IMR-90 (cell line): ENCODE measurements around the gene MYO7B. TPM values are rescaled to one million over a fixed set of nuclear protein-coding genes. Genes with fewer than 3 reads are reported as not detected.

Experiments
- ATAC-seq: fragments of 200-7000 bp; cut with Tn5 transposase; 2 replicates; pipeline ENCODE4 v1.9.1; 2020; ENCODE audit warnings: low read depth, mild to moderate bottlenecking, moderate library complexity
- BruUV-seq: library from RNA; stranded (reverse); fragments of 400-500 nt; replicated peaks from 2 replicates; lab custom pipeline; 2021; lab: Mats Ljungman, UMichigan
- CTCF ChIA-PET: fragments of 300-600 bp; formaldehyde crosslinking; extraction: SDS; loops from one replicate; lab custom pipeline; 2021; ENCODE audit warnings: antibody characterized with exemption; lab: Yijun Ruan, JAX
- POLR2A ChIA-PET: fragments of 300-600 bp; sonication (Branson Sonifier 250); formaldehyde crosslinking; loops from one replicate; lab custom pipeline; 2022; ENCODE audit warnings: antibody characterized with exemption; ENCODE audit not compliant: unreplicated experiment; lab: Charles Lee
- DNase-seq: peaks from one replicate; pipeline ENCODE4 v3.0.0; 2013
- H2AFZ ChIP-seq: replicated peaks from 2 replicates; pipeline ENCODE3; 2013; ENCODE audit warnings: low read length, mild to moderate bottlenecking; ENCODE audit not compliant: poor library complexity
- H2AK5ac ChIP-seq: 2 replicates; pipeline ENCODE4 v1.6.1; 2013; ENCODE audit warnings: low read depth, low read length, inconsistent platforms
- H2AK9ac ChIP-seq: replicated peaks from 2 replicates; pipeline ENCODE3; 2013; ENCODE audit warnings: mild to moderate bottlenecking, low read depth, low read length, moderate library complexity; ENCODE audit not compliant: poor library complexity
- H2BK120ac ChIP-seq: 2 replicates; pipeline ENCODE4 v1.6.1; 2013; ENCODE audit warnings: low read depth, low read length, inconsistent platforms
- H2BK15ac ChIP-seq: 3 replicates; pipeline ENCODE4 v1.6.1; 2013; ENCODE audit warnings: low read depth, low read length, inconsistent platforms
- H2BK20ac ChIP-seq: 2 replicates; pipeline ENCODE4 v1.6.1; 2013; ENCODE audit warnings: low read depth, mild to moderate bottlenecking, inconsistent platforms, low read length, moderate library complexity
- H2BK5ac ChIP-seq: 2 replicates; pipeline ENCODE4 v1.6.1; 2013; ENCODE audit warnings: mild to moderate bottlenecking, low read depth, low read length, inconsistent platforms; ENCODE audit not compliant: poor library complexity, severe bottlenecking
- H3K14ac ChIP-seq: replicated peaks from 2 replicates; pipeline ENCODE4 v1.6.1; 2013; ENCODE audit warnings: low read depth, low read length, inconsistent platforms
- H3K18ac ChIP-seq: 2 replicates; pipeline ENCODE4 v1.6.1; 2013; ENCODE audit warnings: low read depth, low read length, control low read depth
- H3K23ac ChIP-seq: 2 replicates; pipeline ENCODE4 v1.6.1; 2013; ENCODE audit warnings: low read depth, low read length, inconsistent platforms
- H3K27ac ChIP-seq: 2 replicates; pipeline ENCODE4 v1.5.1; 2013; ENCODE audit warnings: mild to moderate bottlenecking, control low read depth, low read length; ENCODE audit not compliant: insufficient read depth
- H3K27me3 ChIP-seq: 2 replicates; pipeline ENCODE4 v1.6.1; 2013; ENCODE audit warnings: low read length; ENCODE audit not compliant: control insufficient read depth, insufficient read depth
- H3K36me3 ChIP-seq: 2 replicates; pipeline ENCODE4 v1.6.1; 2013; ENCODE audit warnings: low read length, mixed read lengths; ENCODE audit not compliant: control insufficient read depth, insufficient read depth
- H3K4ac ChIP-seq: 2 replicates; pipeline ENCODE4 v1.6.1; 2013; ENCODE audit warnings: low read depth, low read length, inconsistent platforms
- H3K4me1 ChIP-seq: 2 replicates; pipeline ENCODE4 v1.6.1; 2013; ENCODE audit warnings: low read length, mixed read lengths; ENCODE audit not compliant: control insufficient read depth, insufficient read depth
- H3K4me2 ChIP-seq: 2 replicates; pipeline ENCODE4 v1.6.1; 2013; ENCODE audit warnings: low read depth, mild to moderate bottlenecking, control low read depth, low read length, moderate library complexity
- H3K4me3 ChIP-seq: 2 replicates; pipeline ENCODE4 v1.5.1; 2013; ENCODE audit warnings: low read depth, mild to moderate bottlenecking, control low read depth, low read length, moderate library complexity; ENCODE audit not compliant: insufficient read depth
- H3K56ac ChIP-seq: 2 replicates; pipeline ENCODE4 v1.6.1; 2013; ENCODE audit warnings: low read length, inconsistent platforms; ENCODE audit not compliant: insufficient read depth; ENCODE audit errors: extremely low read depth
- H3K79me1 ChIP-seq, 2 experiments: 2 replicates each; pipeline ENCODE4 v1.6.1; 2013; ENCODE audit warnings: low read length in 2 of 2, inconsistent platforms in 1 of 2, low read depth in 1 of 2
- H3K9ac ChIP-seq: 2 replicates; pipeline ENCODE4 v1.6.1; 2013; ENCODE audit warnings: low read depth, low read length, control low read depth
- H3K9me1 ChIP-seq: 2 replicates; pipeline ENCODE4 v1.6.1; 2013; ENCODE audit warnings: low read length, inconsistent platforms; ENCODE audit not compliant: insufficient read depth
- H3K9me3 ChIP-seq: 2 replicates; pipeline ENCODE4 v1.6.1; 2013; ENCODE audit warnings: low read length; ENCODE audit not compliant: control insufficient read depth, insufficient read depth
- H4K20me1 ChIP-seq: 2 replicates; pipeline ENCODE4 v1.6.1; 2013; ENCODE audit warnings: low read length, inconsistent platforms; ENCODE audit not compliant: insufficient read depth
- H4K5ac ChIP-seq: 2 replicates; pipeline ENCODE4 v1.6.1; 2013; ENCODE audit warnings: mild to moderate bottlenecking, low read depth, low read length, control low read depth
- H4K8ac ChIP-seq, 2 experiments: 2 replicates each; pipeline ENCODE4 v1.6.1; 2013; ENCODE audit warnings: low read depth in 2 of 2, low read length in 2 of 2, control low read depth in 1 of 2, inconsistent platforms in 1 of 2
- H4K91ac ChIP-seq: 2 replicates; pipeline ENCODE4 v1.6.1; 2013; ENCODE audit warnings: low read depth, low read length, inconsistent platforms; ENCODE audit not compliant: insufficient read depth
- BHLHE40 ChIP-seq: fragments of 150-350 bp; IDR thresholded peaks from 2 replicates; pipeline ENCODE4 v1.6.1; 2016; ENCODE audit warnings: mild to moderate bottlenecking, low read depth, low read length
- CEBPB ChIP-seq: IDR thresholded peaks from 2 replicates; pipeline ENCODE4 v1.6.1; 2012; ENCODE audit warnings: low read depth, low read length, improper control_type of control experiment
- CHD1 ChIP-seq: IDR thresholded peaks from 2 replicates; pipeline ENCODE4 v1.6.1; 2012; ENCODE audit warnings: low read depth, low read length, improper control_type of control experiment
- MAFK ChIP-seq: IDR thresholded peaks from 2 replicates; pipeline ENCODE4 v1.6.1; 2012; ENCODE audit warnings: low read depth, low read length, improper control_type of control experiment
- MAZ ChIP-seq: IDR thresholded peaks from 2 replicates; pipeline ENCODE4 v1.6.1; 2012; ENCODE audit warnings: low read depth, mild to moderate bottlenecking, low read length, improper control_type of control experiment, moderate library complexity, borderline replicate concordance
- MXI1 ChIP-seq: IDR thresholded peaks from 2 replicates; pipeline ENCODE4 v1.6.1; 2012; ENCODE audit warnings: low read depth, mild to moderate bottlenecking, low read length, moderate library complexity, borderline replicate concordance
- NFE2L2 ChIP-seq: fragments of 150-350 bp; IDR thresholded peaks from 2 replicates; pipeline ENCODE4 v1.6.1; 2016; ENCODE audit warnings: low read depth, mild to moderate bottlenecking, low read length
- POLR2A ChIP-seq: IDR thresholded peaks from 2 replicates; pipeline ENCODE4 v1.6.1; 2012; ENCODE audit warnings: mild to moderate bottlenecking, low read depth, low read length
- RAD21 ChIP-seq: IDR thresholded peaks from 2 replicates; pipeline ENCODE4 v1.6.1; 2012; ENCODE audit warnings: low read length, improper control_type of control experiment
- RCOR1 ChIP-seq: IDR thresholded peaks from 2 replicates; pipeline ENCODE4 v1.6.1; 2012; ENCODE audit warnings: mild to moderate bottlenecking, low read length, improper control_type of control experiment; ENCODE audit not compliant: insufficient replicate concordance
- RFX5 ChIP-seq: IDR thresholded peaks from 2 replicates; pipeline ENCODE4 v1.8.0; 2012; ENCODE audit warnings: low read depth, mild to moderate bottlenecking, low read length, moderate library complexity
- SMC3 ChIP-seq: fragments of 150-350 bp; IDR thresholded peaks from 2 replicates; pipeline ENCODE4 v1.6.1; 2016; ENCODE audit warnings: low read depth, mild to moderate bottlenecking, antibody characterized with exemption, low read length, moderate library complexity
- WGBS, 2 experiments: methylation state at CpG; one replicate each; pipeline versions ENCODE4 v1.1.5 to v1.1.7; 2013; ENCODE audit warnings: missing lambda C conversion rate in 2 of 2; ENCODE audit not compliant: insufficient read length in 1 of 2; ENCODE audit errors: extremely low coverage in 2 of 2; 5-methylcytosine and 5-hydroxymethylcytosine counted together
- dilution Hi-C: fragments of 300-500 bp; cut with HindIII; formaldehyde crosslinking; loops from one replicate; pipeline ENCODE4 v1.14.3; 2018; ENCODE audit warnings: low sequenced_read_pairs; ENCODE audit not compliant: unreplicated experiment
- in situ Hi-C: fragments of 300-500 bp; cut with MboI; formaldehyde crosslinking; loops from 3 replicates; pipeline ENCODE4 v1.14.3; 2019; ENCODE audit warnings: low sequenced_read_pairs, inconsistent platforms, mixed read lengths
- intact Hi-C: fragments of 100-400 bp; cut with micrococcal nuclease; formaldehyde crosslinking; loops from 2 replicates; pipeline ENCODE4 v1.10.0; 2022
- polyA plus RNA-seq, 3 experiments: library from polyadenylated mRNA; depleted of rRNA; stranded (reverse); fragments of >200 nt; gene quantifications; 2 replicates each; pipeline ENCODE4 v1.2.3, GENCODE V29; 2012; ENCODE audit warnings: low replicate concordance in 1 of 3
- total RNA-seq: library from RNA; depleted of rRNA; stranded (reverse); fragments of >200 nt; gene quantifications from 2 replicates; pipeline ENCODE4 v1.2.3, GENCODE V29; 2012
- TF ChIP-seq, protein P1 (sequence below): conservative IDR thresholded peaks from 2 replicates; pipeline ENCODE4 v1.5.1; 2012; ENCODE audit warnings: mild to moderate bottlenecking, low read depth, low read length, improper control_type of control experiment
- TF ChIP-seq, protein P2 (sequence below): fragments of 150-350 bp; IDR thresholded peaks from 2 replicates; pipeline ENCODE4 v1.6.1; 2016; ENCODE audit warnings: low read depth, mild to moderate bottlenecking, low read length, moderate library complexity, borderline replicate concordance
- TF ChIP-seq, protein P3 (sequence below): fragments of 150-350 bp; IDR thresholded peaks from 2 replicates; pipeline ENCODE4 v1.6.1; 2017; ENCODE audit warnings: mild to moderate bottlenecking, antibody characterized with exemption, low read length, low read depth

MYO7B gene
- total and polyA plus RNA-seq, 2 of the 4 experiments (the other 2 are of a cell fraction): 0.18 to 0.46 TPM

DNA sequence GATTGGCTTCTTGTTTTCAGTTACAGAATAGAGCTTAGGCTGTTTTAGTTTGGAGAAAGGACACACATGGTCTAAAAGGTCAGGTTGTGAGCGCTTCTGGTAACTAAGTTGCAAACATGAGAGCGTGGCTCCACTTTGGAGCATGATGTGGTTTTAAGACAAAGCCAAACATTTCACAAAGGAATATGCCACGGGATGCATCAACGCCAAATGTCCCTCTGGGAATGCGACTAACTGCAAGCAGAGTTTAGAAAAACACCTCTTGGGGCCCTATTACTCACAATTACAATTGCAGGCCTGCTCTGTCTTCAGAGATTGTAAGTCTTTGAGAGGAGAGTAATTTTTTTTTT, 25.4 kb downstream of the MYO7B start:
- Histone ChIP-seq H2AK5ac (no peak overlapping the region), H3K56ac (no peak overlapping the region), H4K8ac (no peak overlapping the region), H3K18ac (no peak overlapping the region), H4K91ac (no peak overlapping the region), H3K79me1 (no peaks in the 10 kb centered on the region), H4K5ac (no peak overlapping the region), H3K4me1 (no peaks in the 10 kb centered on the region), H3K14ac (no peak overlapping the region), H3K9me3 (peaks cover 6% of the 10 kb centered on the region; the same call in 1 of the 2 replicates), H2BK20ac (no peak overlapping the region), H3K23ac (no peak overlapping the region), H3K27me3 (peaks cover 23% of the 10 kb centered on the region), H2BK120ac (no peak overlapping the region), H2BK5ac (no peak overlapping the region), H3K4me3 (no peak overlapping the region), H2AK9ac (no peak overlapping the region), H3K27ac (no peak overlapping the region), H3K9ac (no peak overlapping the region), H3K36me3 (no peaks in the 10 kb centered on the region), H3K9me1 (no peaks in the 10 kb centered on the region), H2BK15ac (no peak overlapping the region), H2AFZ (no peak overlapping the region), H3K4ac (no peak overlapping the region), H4K20me1 (no peaks in the 10 kb centered on the region), H3K4me2 (no peak overlapping the region)
- dilution Hi-C loops (no loop called here), intact Hi-C loops (no loop called here), in situ Hi-C loops (no loop called here)
- ATAC-seq (no peak), DNase-seq (peak; percentile 4)
- CTCF ChIA-PET: interaction anchor here (1.0 kb wide), 1 partner anchor 23 kb away, joined by 3 read pairs; no protein-coding TSS in a partner anchor
- TF ChIP-seq, protein P1, sequence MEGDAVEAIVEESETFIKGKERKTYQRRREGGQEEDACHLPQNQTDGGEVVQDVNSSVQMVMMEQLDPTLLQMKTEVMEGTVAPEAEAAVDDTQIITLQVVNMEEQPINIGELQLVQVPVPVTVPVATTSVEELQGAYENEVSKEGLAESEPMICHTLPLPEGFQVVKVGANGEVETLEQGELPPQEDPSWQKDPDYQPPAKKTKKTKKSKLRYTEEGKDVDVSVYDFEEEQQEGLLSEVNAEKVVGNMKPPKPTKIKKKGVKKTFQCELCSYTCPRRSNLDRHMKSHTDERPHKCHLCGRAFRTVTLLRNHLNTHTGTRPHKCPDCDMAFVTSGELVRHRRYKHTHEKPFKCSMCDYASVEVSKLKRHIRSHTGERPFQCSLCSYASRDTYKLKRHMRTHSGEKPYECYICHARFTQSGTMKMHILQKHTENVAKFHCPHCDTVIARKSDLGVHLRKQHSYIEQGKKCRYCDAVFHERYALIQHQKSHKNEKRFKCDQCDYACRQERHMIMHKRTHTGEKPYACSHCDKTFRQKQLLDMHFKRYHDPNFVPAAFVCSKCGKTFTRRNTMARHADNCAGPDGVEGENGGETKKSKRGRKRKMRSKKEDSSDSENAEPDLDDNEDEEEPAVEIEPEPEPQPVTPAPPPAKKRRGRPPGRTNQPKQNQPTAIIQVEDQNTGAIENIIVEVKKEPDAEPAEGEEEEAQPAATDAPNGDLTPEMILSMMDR: no peak
- TF ChIP-seq CHD1: no peak
- TF ChIP-seq NFE2L2: no peak
- no peak for TF ChIP-seq POLR2A
- TF ChIP-seq RCOR1: no peak
- TF ChIP-seq, protein P2, sequence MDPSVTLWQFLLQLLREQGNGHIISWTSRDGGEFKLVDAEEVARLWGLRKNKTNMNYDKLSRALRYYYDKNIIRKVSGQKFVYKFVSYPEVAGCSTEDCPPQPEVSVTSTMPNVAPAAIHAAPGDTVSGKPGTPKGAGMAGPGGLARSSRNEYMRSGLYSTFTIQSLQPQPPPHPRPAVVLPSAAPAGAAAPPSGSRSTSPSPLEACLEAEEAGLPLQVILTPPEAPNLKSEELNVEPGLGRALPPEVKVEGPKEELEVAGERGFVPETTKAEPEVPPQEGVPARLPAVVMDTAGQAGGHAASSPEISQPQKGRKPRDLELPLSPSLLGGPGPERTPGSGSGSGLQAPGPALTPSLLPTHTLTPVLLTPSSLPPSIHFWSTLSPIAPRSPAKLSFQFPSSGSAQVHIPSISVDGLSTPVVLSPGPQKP: no peak
- TF ChIP-seq RAD21: no peak
- TF ChIP-seq, protein P3, sequence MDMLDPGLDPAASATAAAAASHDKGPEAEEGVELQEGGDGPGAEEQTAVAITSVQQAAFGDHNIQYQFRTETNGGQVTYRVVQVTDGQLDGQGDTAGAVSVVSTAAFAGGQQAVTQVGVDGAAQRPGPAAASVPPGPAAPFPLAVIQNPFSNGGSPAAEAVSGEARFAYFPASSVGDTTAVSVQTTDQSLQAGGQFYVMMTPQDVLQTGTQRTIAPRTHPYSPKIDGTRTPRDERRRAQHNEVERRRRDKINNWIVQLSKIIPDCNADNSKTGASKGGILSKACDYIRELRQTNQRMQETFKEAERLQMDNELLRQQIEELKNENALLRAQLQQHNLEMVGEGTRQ: no peak
- no peak for TF ChIP-seq MAZ
- no peak for TF ChIP-seq CEBPB
- no peak for TF ChIP-seq SMC3
- TF ChIP-seq MAFK: no peak
- TF ChIP-seq MXI1: no peak
- TF ChIP-seq BHLHE40: no peak
- no peak for TF ChIP-seq RFX5
- no TSS peak for BruUV-seq
- WGBS, 2 experiments: no CpG with 5 or more reads among the region's 5 CpGs
- POLR2A ChIA-PET: no interaction called here
